GM12892 (cell line): Measurements from ENCODE around the gene ZNF423.

ENCODE experiments used
- POLR2A ChIP-seq: IDR thresholded peaks from 2 replicates; pipeline ENCODE4 v1.6.1; 2011; ENCODE audit warnings: low read depth, low read length, control low read depth
- POLR2AphosphoS5 ChIP-seq: IDR thresholded peaks from 2 replicates; pipeline ENCODE4 v1.6.1; 2011; ENCODE audit warnings: low read depth, low read length, control low read depth
- TAF1 ChIP-seq: IDR thresholded peaks from 2 replicates; pipeline ENCODE4 v1.6.1; 2011; ENCODE audit warnings: low read depth, mild to moderate bottlenecking, control low read depth, low read length, borderline replicate concordance

DNA sequence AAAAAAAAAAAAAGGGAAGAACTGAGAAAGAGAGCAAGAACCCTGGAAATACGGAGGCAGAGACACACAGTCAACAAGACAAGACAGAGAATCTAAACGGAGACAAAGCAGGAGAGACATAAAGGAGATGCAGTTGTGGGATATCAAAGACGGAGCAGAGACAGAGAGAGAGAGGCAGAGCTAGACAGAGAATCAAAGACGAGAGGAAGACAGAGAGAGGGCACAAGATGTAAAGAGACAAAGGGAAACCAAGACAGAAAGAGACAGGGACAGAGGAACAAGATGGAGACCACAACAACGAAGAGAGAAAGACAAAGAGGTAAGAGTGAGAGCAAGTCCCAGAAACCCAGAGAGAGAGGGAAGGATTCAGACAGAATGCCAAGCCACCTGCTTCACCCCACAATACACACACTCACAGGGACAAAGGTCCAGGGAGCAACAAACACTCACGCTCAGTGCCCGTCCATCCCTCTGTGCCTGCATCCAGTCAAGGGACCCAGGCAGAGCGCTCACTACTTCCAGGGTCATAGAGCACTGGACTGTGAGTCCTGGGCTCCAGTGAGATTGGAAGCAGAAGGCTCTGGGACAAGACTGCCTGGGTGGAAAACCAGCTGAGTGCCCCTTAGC lies 393.4 kb downstream of the ZNF423 start:
- TF ChIP-seq POLR2A: no peak
- no peak for TF ChIP-seq POLR2AphosphoS5
- TF ChIP-seq TAF1: no peak
